ENCODE data around the gene DLGAP1.

Gene DLGAP1

GRCh38 chr18:3538954-3539617, 916.0 kb downstream of the DLGAP1 start:
- no peak for DNase-seq (ENCODE audit: low read depth)

- no peak for DNase-seq (ENCODE audit: low read depth)
Measured at GRCh38 chr18:3538456-3538855, 916.7 kb downstream of the DLGAP1 start.

GRCh38 chr18:3530807-3531206, 924.3 kb downstream of the DLGAP1 start:
- DNase-seq (ENCODE audit: low read depth) = no peak

- no peak for DNase-seq (ENCODE audit: low read depth)
Measured at GRCh38 chr18:3529601-3530000, 925.5 kb downstream of the DLGAP1 start.

GRCh38 chr18:3529077-3529476, 926.0 kb downstream of the DLGAP1 start:
- DNase-seq (ENCODE audit: low read depth) = no peak

GRCh38 chr18:3528231-3528630, 926.9 kb downstream of the DLGAP1 start:
- DNase-seq (ENCODE audit: low read depth) = no peak

GRCh38 chr18:3526421-3527354, 928.4 kb downstream of the DLGAP1 start:
- peak; percentile 64 for DNase-seq (ENCODE audit: low read depth)

- no peak for DNase-seq (ENCODE audit: low read depth)
Measured at GRCh38 chr18:3525870-3526420, 929.2 kb downstream of the DLGAP1 start.

GRCh38 chr18:3524706-3525105, 930.4 kb downstream of the DLGAP1 start:
- DNase-seq (ENCODE audit: low read depth) = no peak

- DNase-seq (ENCODE audit: low read depth) = no peak
Measured at GRCh38 chr18:3520230-3521085, 934.6 kb downstream of the DLGAP1 start.

- no peak for DNase-seq (ENCODE audit: low read depth)
Measured at GRCh38 chr18:3514312-3515216, 940.5 kb downstream of the DLGAP1 start.

- peak; percentile 46 for DNase-seq (ENCODE audit: low read depth)
Measured at GRCh38 chr18:3513481-3513880, 941.6 kb downstream of the DLGAP1 start.

GRCh38 chr18:3511980-3512379, 943.1 kb downstream of the DLGAP1 start:
- DNase-seq (ENCODE audit: low read depth) = peak; percentile 81

- DNase-seq (ENCODE audit: low read depth) = no peak
Measured at GRCh38 chr18:3510896-3511295, 944.2 kb downstream of the DLGAP1 start.

- no peak for DNase-seq (ENCODE audit: low read depth)
Measured at GRCh38 chr18:3510024-3510423, 945.1 kb downstream of the DLGAP1 start.

GRCh38 chr18:3508576-3509549, 946.2 kb downstream of the DLGAP1 start:
- peak; percentile 40 for DNase-seq (ENCODE audit: low read depth)

- no peak for DNase-seq (ENCODE audit: low read depth)
Measured at GRCh38 chr18:3504637-3505036, 950.5 kb downstream of the DLGAP1 start.

- no peak for DNase-seq (ENCODE audit: low read depth)
Measured at GRCh38 chr18:3502650-3503049, 952.5 kb downstream of the DLGAP1 start.

GRCh38 chr18:3500016-3500415, 955.1 kb downstream of the DLGAP1 start:
- DNase-seq (ENCODE audit: low read depth) = peak; percentile 21

GRCh38 chr18:3499501-3499900, 955.6 kb downstream of the DLGAP1 start:
- DNase-seq (ENCODE audit: low read depth) = no peak

Data from amniotic epithelial cell (primary cell).